SU-DHL-6 (cell line): ENCODE data around the gene GNAO1.

Experiments used
- H2AFZ ChIP-seq: fragments of 200-600 bp; sonication (generic); 2 replicates; pipeline ENCODE4 v1.6.1; 2014; ENCODE audit warnings: low read depth, mild to moderate bottlenecking, moderate library complexity, mixed read lengths, antibody characterized with exemption, low read length; ENCODE audit not compliant: severe bottlenecking
- H3F3A ChIP-seq: fragments of 200-600 bp; shearing (Covaris generic); 2 replicates; pipeline ENCODE4 v1.6.0; 2016; ENCODE audit warnings: antibody characterized with exemption, mild to moderate bottlenecking; ENCODE audit not compliant: insufficient read depth
- H3K27ac ChIP-seq: fragments of 200-600 bp; sonication (generic); 2 replicates; pipeline ENCODE4 v1.5.1; 2016; ENCODE audit warnings: low read depth, mild to moderate bottlenecking, low read length, moderate library complexity, mixed read lengths
- H3K27me3 ChIP-seq: fragments of 200-600 bp; sonication (generic), shearing (Covaris generic); 2 replicates; pipeline ENCODE4 v1.6.0; 2014; ENCODE audit warnings: mild to moderate bottlenecking, low read length
- H3K36me3 ChIP-seq: fragments of 200-600 bp; sonication (generic); 2 replicates; pipeline ENCODE4 v1.6.1; 2014; ENCODE audit warnings: mild to moderate bottlenecking, low read length, mixed read lengths
- H3K4me2 ChIP-seq: fragments of 300-600, 200-600 bp; shearing (Covaris generic), sonication (generic); 2 replicates; pipeline ENCODE4 v1.6.0; 2014; ENCODE audit warnings: low read length, low read depth, mild to moderate bottlenecking; ENCODE audit not compliant: poor library complexity, severe bottlenecking
- H3K4me3 ChIP-seq: fragments of 200-600 bp; sonication (generic); 2 replicates; pipeline ENCODE4 v1.5.1; 2014; ENCODE audit warnings: antibody characterized with exemption, low read length, mild to moderate bottlenecking, mixed read lengths; ENCODE audit not compliant: insufficient read depth, poor library complexity, severe bottlenecking
- H3K79me2 ChIP-seq: fragments of 200-600 bp; sonication (generic); 2 replicates; pipeline ENCODE4 v1.6.1; 2014; ENCODE audit warnings: mild to moderate bottlenecking, low read length, moderate library complexity; ENCODE audit not compliant: insufficient read depth
- H3K9ac ChIP-seq: fragments of 200-600 bp; sonication (generic); 2 replicates; pipeline ENCODE4 v1.7.0; 2014; ENCODE audit warnings: mild to moderate bottlenecking, low read length
- H3K9me2 ChIP-seq: fragments of 200-600 bp; sonication (generic); replicated peaks from 2 replicates; pipeline ENCODE4 v1.6.1; 2014; ENCODE audit warnings: low read length; ENCODE audit not compliant: insufficient read depth
- H3K9me3 ChIP-seq: fragments of 200-600 bp; sonication (generic); 2 replicates; pipeline ENCODE4 v1.6.1; 2014; ENCODE audit warnings: low read length, mixed read lengths; ENCODE audit not compliant: insufficient read depth
- H4K20me1 ChIP-seq: fragments of 200-600 bp; sonication (generic); 2 replicates; pipeline ENCODE4 v1.6.1; 2014; ENCODE audit warnings: low read depth, mild to moderate bottlenecking, antibody characterized with exemption, low read length, moderate library complexity, mixed read lengths
- CTCF ChIP-seq: fragments of 200-600 bp; sonication (generic); IDR thresholded peaks from one replicate; pipeline ENCODE4 v1.5.1; 2017; ENCODE audit warnings: antibody characterized with exemption, mild to moderate bottlenecking, low read length, moderate library complexity; ENCODE audit not compliant: insufficient read depth, poor library complexity, severe bottlenecking
- EZH2phosphoT487 ChIP-seq: fragments of 200-600 bp; sonication (generic), shearing (Covaris generic); conservative IDR thresholded peaks from 2 replicates; pipeline ENCODE4 v1.6.1; 2018; ENCODE audit warnings: mild to moderate bottlenecking, antibody characterized with exemption, low read length, moderate library complexity, mixed read lengths

Gene GNAO1

GRCh38 chr16:56266641-56267607 is 75.6 kb downstream of the GNAO1 start:
- TF ChIP-seq CTCF = no peak
- no peak for TF ChIP-seq EZH2phosphoT487
- Histone ChIP-seq H3K36me3 (no peaks in the 10 kb centered on the region), H3K27me3 (no peaks in the 10 kb centered on the region), H3K9me2 (no peaks in the 10 kb centered on the region), H3K4me3 (no peak overlapping the region), H3K9ac (no peak overlapping the region), H3K27ac (no peak overlapping the region), H3K79me2 (no peaks in the 10 kb centered on the region), H4K20me1 (no peaks in the 10 kb centered on the region), H3K9me3 (no peaks in the 10 kb centered on the region), H3K4me2 (no peak overlapping the region), H3F3A (no peaks in the 10 kb centered on the region), H2AFZ (no peak overlapping the region)

GRCh38 chr16:56267888-56268287 is 76.6 kb downstream of the GNAO1 start:
- Histone ChIP-seq H3K4me3 (no peak overlapping the region), H3K27me3 (no peaks in the 10 kb centered on the region)

GRCh38 chr16:56268799-56269198 is 77.5 kb downstream of the GNAO1 start:
- TF ChIP-seq CTCF (no peak), EZH2phosphoT487 (no peak)
- Histone ChIP-seq H3K27me3 (no peaks in the 10 kb centered on the region), H3K79me2 (no peaks in the 10 kb centered on the region), H3F3A (no peaks in the 10 kb centered on the region), H3K9me2 (no peaks in the 10 kb centered on the region), H3K27ac (no peak overlapping the region), H3K4me3 (no peak overlapping the region), H3K9me3 (no peaks in the 10 kb centered on the region), H3K4me2 (no peak overlapping the region), H4K20me1 (no peaks in the 10 kb centered on the region), H2AFZ (no peak overlapping the region), H3K36me3 (no peaks in the 10 kb centered on the region), H3K9ac (no peak overlapping the region)

More at GRCh38 chr16:56267888-56268287, 76.6 kb downstream of the GNAO1 start:
- no peaks in the 10 kb centered on the region for H3F3A ChIP-seq
- no peak overlapping the region for H3K4me2 ChIP-seq
- no peak overlapping the region for H3K9ac ChIP-seq
- no peak overlapping the region for H2AFZ ChIP-seq
- no peaks in the 10 kb centered on the region for H3K79me2 ChIP-seq
- no peaks in the 10 kb centered on the region for H3K36me3 ChIP-seq
- no peaks in the 10 kb centered on the region for H3K9me2 ChIP-seq
- no peak overlapping the region for H3K27ac ChIP-seq
- TF ChIP-seq CTCF (no peak), EZH2phosphoT487 (no peak)
- H3K9me3 ChIP-seq = no peaks in the 10 kb centered on the region
- no peaks in the 10 kb centered on the region for H4K20me1 ChIP-seq
